Ishikawa (cell line): ENCODE results near the gene RAB27B.

Source experiments
- CEBPB ChIP-seq: IDR thresholded peaks from 2 replicates; pipeline ENCODE4 v1.6.1; 2012
- CREB1 ChIP-seq: IDR thresholded peaks from 2 replicates; pipeline ENCODE4 v1.6.1; 2012; ENCODE audit warnings: low read depth
- EGR1 ChIP-seq: IDR thresholded peaks from 2 replicates; pipeline ENCODE4 v1.6.1; 2012
- EP300 ChIP-seq: IDR thresholded peaks from 2 replicates; pipeline ENCODE4 v1.6.1; 2012; ENCODE audit warnings: borderline replicate concordance
- FOXM1 ChIP-seq: IDR thresholded peaks from 2 replicates; pipeline ENCODE4 v1.6.1; 2012; ENCODE audit warnings: low read depth, borderline replicate concordance
- NFIC ChIP-seq: IDR thresholded peaks from 2 replicates; pipeline ENCODE4 v1.6.1; 2012
- RAD21 ChIP-seq: IDR thresholded peaks from 2 replicates; pipeline ENCODE4 v1.6.1; 2012; ENCODE audit warnings: low read depth
- TAF1 ChIP-seq: IDR thresholded peaks from 2 replicates; pipeline ENCODE4 v1.6.1; 2012; ENCODE audit warnings: low read depth, mild to moderate bottlenecking
- TCF12 ChIP-seq: IDR thresholded peaks from 2 replicates; pipeline ENCODE4 v1.6.1; 2012; ENCODE audit warnings: low read depth
- TEAD4 ChIP-seq: IDR thresholded peaks from 2 replicates; pipeline ENCODE4 v1.6.1; 2012
- YY1 ChIP-seq: IDR thresholded peaks from 2 replicates; pipeline ENCODE4 v1.6.1; 2012; ENCODE audit warnings: low read depth
- TF ChIP-seq, protein P1 (sequence below): IDR thresholded peaks from 2 replicates; pipeline ENCODE4 v1.6.1; 2012; ENCODE audit warnings: low read depth, mild to moderate bottlenecking
- TF ChIP-seq, protein P2 (sequence below): IDR thresholded peaks from 2 replicates; pipeline ENCODE4 v1.6.1; 2012
- TF ChIP-seq, protein P3 (sequence below): IDR thresholded peaks from 2 replicates; pipeline ENCODE4 v1.6.1; 2012

DNA sequence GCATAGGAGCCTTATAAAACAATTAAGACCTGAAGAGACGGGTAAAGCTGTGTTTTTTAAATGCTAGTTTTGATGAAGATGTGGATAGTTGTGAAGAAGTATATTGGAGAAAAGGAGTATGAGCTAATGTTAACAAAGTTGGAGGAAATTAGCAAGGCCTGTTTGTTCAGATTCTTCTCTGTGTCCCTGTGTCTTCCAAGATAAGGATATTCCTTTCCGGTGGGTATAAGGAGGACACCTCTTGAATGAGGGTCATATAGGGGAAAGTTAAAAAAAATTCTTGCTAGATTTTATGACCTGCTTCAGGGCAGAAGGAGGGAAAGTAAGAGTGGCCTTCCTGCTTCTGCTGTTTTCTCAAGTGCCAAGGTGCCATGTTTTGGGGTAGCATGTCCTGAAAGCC lies 72.0 kb downstream of the RAB27B start:
- TF ChIP-seq, protein P1, sequence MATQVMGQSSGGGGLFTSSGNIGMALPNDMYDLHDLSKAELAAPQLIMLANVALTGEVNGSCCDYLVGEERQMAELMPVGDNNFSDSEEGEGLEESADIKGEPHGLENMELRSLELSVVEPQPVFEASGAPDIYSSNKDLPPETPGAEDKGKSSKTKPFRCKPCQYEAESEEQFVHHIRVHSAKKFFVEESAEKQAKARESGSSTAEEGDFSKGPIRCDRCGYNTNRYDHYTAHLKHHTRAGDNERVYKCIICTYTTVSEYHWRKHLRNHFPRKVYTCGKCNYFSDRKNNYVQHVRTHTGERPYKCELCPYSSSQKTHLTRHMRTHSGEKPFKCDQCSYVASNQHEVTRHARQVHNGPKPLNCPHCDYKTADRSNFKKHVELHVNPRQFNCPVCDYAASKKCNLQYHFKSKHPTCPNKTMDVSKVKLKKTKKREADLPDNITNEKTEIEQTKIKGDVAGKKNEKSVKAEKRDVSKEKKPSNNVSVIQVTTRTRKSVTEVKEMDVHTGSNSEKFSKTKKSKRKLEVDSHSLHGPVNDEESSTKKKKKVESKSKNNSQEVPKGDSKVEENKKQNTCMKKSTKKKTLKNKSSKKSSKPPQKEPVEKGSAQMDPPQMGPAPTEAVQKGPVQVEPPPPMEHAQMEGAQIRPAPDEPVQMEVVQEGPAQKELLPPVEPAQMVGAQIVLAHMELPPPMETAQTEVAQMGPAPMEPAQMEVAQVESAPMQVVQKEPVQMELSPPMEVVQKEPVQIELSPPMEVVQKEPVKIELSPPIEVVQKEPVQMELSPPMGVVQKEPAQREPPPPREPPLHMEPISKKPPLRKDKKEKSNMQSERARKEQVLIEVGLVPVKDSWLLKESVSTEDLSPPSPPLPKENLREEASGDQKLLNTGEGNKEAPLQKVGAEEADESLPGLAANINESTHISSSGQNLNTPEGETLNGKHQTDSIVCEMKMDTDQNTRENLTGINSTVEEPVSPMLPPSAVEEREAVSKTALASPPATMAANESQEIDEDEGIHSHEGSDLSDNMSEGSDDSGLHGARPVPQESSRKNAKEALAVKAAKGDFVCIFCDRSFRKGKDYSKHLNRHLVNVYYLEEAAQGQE = no peak
- TF ChIP-seq CEBPB = no peak
- no peak for TF ChIP-seq NFIC
- TF ChIP-seq EP300 = no peak
- TF ChIP-seq EGR1 = no peak
- TF ChIP-seq TAF1 = no peak
- TF ChIP-seq RAD21 = no peak
- TF ChIP-seq YY1 = no peak
- no peak for TF ChIP-seq TCF12
- TF ChIP-seq, protein P2, sequence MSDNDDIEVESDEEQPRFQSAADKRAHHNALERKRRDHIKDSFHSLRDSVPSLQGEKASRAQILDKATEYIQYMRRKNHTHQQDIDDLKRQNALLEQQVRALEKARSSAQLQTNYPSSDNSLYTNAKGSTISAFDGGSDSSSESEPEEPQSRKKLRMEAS = no peak
- no peak for TF ChIP-seq CREB1
- no peak for TF ChIP-seq FOXM1
- TF ChIP-seq, protein P3, sequence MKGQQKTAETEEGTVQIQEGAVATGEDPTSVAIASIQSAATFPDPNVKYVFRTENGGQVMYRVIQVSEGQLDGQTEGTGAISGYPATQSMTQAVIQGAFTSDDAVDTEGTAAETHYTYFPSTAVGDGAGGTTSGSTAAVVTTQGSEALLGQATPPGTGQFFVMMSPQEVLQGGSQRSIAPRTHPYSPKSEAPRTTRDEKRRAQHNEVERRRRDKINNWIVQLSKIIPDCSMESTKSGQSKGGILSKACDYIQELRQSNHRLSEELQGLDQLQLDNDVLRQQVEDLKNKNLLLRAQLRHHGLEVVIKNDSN = no peak
- TF ChIP-seq TEAD4 = no peak
